Tibial artery (tissue), 4 donors: ENCODE data around the gene RBM33.
A peak's percentile ranks its signal among the peaks of the same experiment; 100 is the strongest.

Source experiments
- DNase-seq, 2 donors: peaks; one replicate each; pipeline ENCODE4 v3.0.0-alpha.2; 2019
- H3K27ac ChIP-seq, 2 donors: fragments of 200-600 bp; sonication (generic) in 1 of 2; 1 replicate in 1 of 2; 2 replicates in 1 of 2; pipeline ENCODE4 v1.5.1; 2018 to 2019; ENCODE audit warnings: mild to moderate bottlenecking in 1 of 2
- H3K27me3 ChIP-seq, 2 donors: fragments of 200-600 bp; sonication (generic) in 1 of 2; one replicate each; pipeline versions ENCODE4 v1.5.1 to v1.6.0; 2016 to 2019
- H3K36me3 ChIP-seq, 3 donors: fragments of 200-600 bp; sonication (generic) in 2 of 3; one replicate each; pipeline ENCODE4 v1.5.1; 2016 to 2019; ENCODE audit warnings: mild to moderate bottlenecking in 2 of 3
- H3K4me1 ChIP-seq, 4 donors: fragments of 200-600 bp; sonication (generic) in 2 of 4; 1 replicate in 3 of 4; 2 replicates in 1 of 4; pipeline ENCODE4 v1.5.1; 2016 to 2019
- H3K4me3 ChIP-seq, 2 donors: fragments of 200-600 bp; sonication (generic) in 1 of 2; 1 replicate in 1 of 2; 2 replicates in 1 of 2; pipeline ENCODE4 v1.5.1; 2018 to 2019; ENCODE audit warnings: mild to moderate bottlenecking in 2 of 2
- H3K9me3 ChIP-seq, 3 donors: fragments of 200-600 bp; sonication (generic) in 1 of 3; one replicate each; pipeline ENCODE4 v1.5.1; 2016 to 2019
- CTCF ChIP-seq, 2 experiments: fragments of 200-600 bp in 1 of 2; fragments of 450-650 bp in 1 of 2; IDR thresholded peaks; one replicate each; pipeline ENCODE4 v1.5.1; 2017 to 2019; ENCODE audit warnings: antibody characterized with exemption in 2 of 2, mild to moderate bottlenecking in 1 of 2, moderate library complexity in 1 of 2
- intact Hi-C: fragments of 100-400 bp; cut with DNase I; formaldehyde crosslinking; loops from one replicate; pipeline ENCODE4 v1.15.0; 2023; ENCODE audit warnings: low total_unique reads

RBM33 gene

GRCh38 chr7:155793720-155794119 is 149.3 kb downstream of the RBM33 start:
- Histone ChIP-seq H3K9me3 (no peaks in the 10 kb centered on the region), H3K36me3 (no peaks in the 10 kb centered on the region), H3K27me3 (peaks cover 0 to 34% of the 10 kb centered on the region in 2 donors), H3K4me1 (peaks cover 0 to 9% (median 5%) of the 10 kb centered on the region in 4 donors), H3K27ac (no peak overlapping the region), H3K4me3 (no peak overlapping the region)
- DNase-seq: no peak
- intact Hi-C loops: loop anchor here (10.0 kb wide), 1 partner anchor 61 kb away; no protein-coding TSS in a partner anchor
- TF ChIP-seq CTCF (IDR thresholded peaks at IDR 0.05): no peak

- no peaks in the 10 kb centered on the region for H3K36me3 ChIP-seq
- intact Hi-C loops: loop anchor here (10.0 kb wide), 1 partner anchor 61 kb away; no protein-coding TSS in a partner anchor
- DNase-seq: no peak
- no peak for TF ChIP-seq CTCF (IDR thresholded peaks at IDR 0.05)
- H3K4me1 ChIP-seq: peaks cover 0 to 9% (median 5%) of the 10 kb centered on the region in 4 donors
- H3K27me3 ChIP-seq: peaks cover 0 to 38% of the 10 kb centered on the region in 2 donors
- no peak overlapping the region for H3K27ac ChIP-seq
- no peaks in the 10 kb centered on the region for H3K9me3 ChIP-seq
- H3K4me3 ChIP-seq: no peak overlapping the region
Observed at GRCh38 chr7:155794196-155794595, 149.7 kb downstream of the RBM33 start.

GRCh38 chr7:155795401-155795800 is 150.9 kb downstream of the RBM33 start:
- DNase-seq: no peak
- no peak for TF ChIP-seq CTCF (IDR thresholded peaks at IDR 0.05)
- Histone ChIP-seq H3K4me3 (no peak overlapping the region), H3K4me1 (peaks cover 0 to 9% (median 7%) of the 10 kb centered on the region in 4 donors), H3K27ac (no peak overlapping the region), H3K9me3 (no peaks in the 10 kb centered on the region), H3K27me3 (peaks cover 0 to 48% of the 10 kb centered on the region in 2 donors), H3K36me3 (no peaks in the 10 kb centered on the region)
- intact Hi-C loops: loop anchor here (10.0 kb wide), 1 partner anchor 59 kb away; no protein-coding TSS in a partner anchor

GRCh38 chr7:155795951-155796350 is 151.5 kb downstream of the RBM33 start:
- DNase-seq: no peak
- no peaks in the 10 kb centered on the region for H3K36me3 ChIP-seq
- H3K9me3 ChIP-seq: no peaks in the 10 kb centered on the region
- TF ChIP-seq CTCF (IDR thresholded peaks at IDR 0.05): no peak
- H3K27me3 ChIP-seq: peaks cover 0 to 54% of the 10 kb centered on the region in 2 donors
- H3K4me3 ChIP-seq: no peak overlapping the region
- H3K27ac ChIP-seq: no peak overlapping the region
- intact Hi-C loops: loop anchor here (10.0 kb wide), 1 partner anchor 59 kb away; no protein-coding TSS in a partner anchor
- H3K4me1 ChIP-seq: peaks cover 0 to 9% (median 7%) of the 10 kb centered on the region in 4 donors

- peak in 1 of 2 donors; percentile 38 for DNase-seq
- intact Hi-C loops: loop anchor here (10.0 kb wide), 1 partner anchor 58 kb away; no protein-coding TSS in a partner anchor
- H3K9me3 ChIP-seq: no peaks in the 10 kb centered on the region
Observed at GRCh38 chr7:155796381-155797261, 152.2 kb downstream of the RBM33 start.

More at GRCh38 chr7:155796381-155797261, 152.2 kb downstream of the RBM33 start:
- Histone ChIP-seq H3K4me1 (peaks cover 0 to 9% (median 7%) of the 10 kb centered on the region in 4 donors), H3K27ac (no peak overlapping the region), H3K36me3 (no peaks in the 10 kb centered on the region), H3K4me3 (no peak overlapping the region), H3K27me3 (peaks cover 0 to 60% of the 10 kb centered on the region in 2 donors)
- peak; percentile 61 to 91 for TF ChIP-seq CTCF (IDR thresholded peaks at IDR 0.05)
